CD4-positive, alpha-beta T cell (primary cell): ENCODE data around the gene IL1RAPL2. TPM values are rescaled to one million over a fixed set of nuclear protein-coding genes. Genes with fewer than 3 reads are reported as not detected.

Experiments used
- ATAC-seq: fragments of 200-7000 bp; cut with Tn5 transposase; one replicate; pipeline ENCODE4 v1.10.0; 2022; ENCODE audit warnings: mild to moderate bottlenecking; ENCODE audit not compliant: poor library complexity
- CTCF ChIA-PET: fragments of 350-600 bp; sonication (Branson Sonifier 250); formaldehyde crosslinking; loops from one replicate; lab custom pipeline; 2021; ENCODE audit warnings: antibody characterized with exemption, inconsistent platforms; lab: Charles Lee
- POLR2A ChIA-PET: fragments of 350-600 bp; sonication (Branson Sonifier 250); formaldehyde crosslinking; loops from one replicate; lab custom pipeline; 2021; ENCODE audit warnings: antibody characterized with exemption, inconsistent platforms; lab: Charles Lee
- DNase-seq, 14 experiments: peaks; one replicate each; pipeline ENCODE4 v3.0.0-alpha.2; 2013 to 2020; ENCODE audit warnings: mixed read lengths in 2 of 14
- H3K27ac ChIP-seq, 2 donors: one replicate each; pipeline versions ENCODE4 v1.5.1 to v1.7.0; 2013; ENCODE audit warnings: low read length in 2 of 2, low read depth in 1 of 2, mild to moderate bottlenecking in 1 of 2
- H3K27me3 ChIP-seq, 2 experiments: 1 replicate in 1 of 2; 2 replicates in 1 of 2; pipeline versions ENCODE4 v1.6.1 to v1.7.0; 2013; ENCODE audit warnings: low read length in 2 of 2, control low read depth in 1 of 2, mild to moderate bottlenecking in 1 of 2, moderate library complexity in 1 of 2; ENCODE audit not compliant: insufficient read depth in 2 of 2, control insufficient read depth in 1 of 2
- H3K36me3 ChIP-seq: one replicate; pipeline ENCODE4 v1.6.1; 2013; ENCODE audit warnings: low read length, control low read depth; ENCODE audit not compliant: insufficient read depth
- H3K4me1 ChIP-seq: one replicate; pipeline ENCODE4 v1.6.1; 2013; ENCODE audit warnings: low read length, control low read depth; ENCODE audit not compliant: insufficient read depth
- H3K4me3 ChIP-seq: one replicate; pipeline ENCODE4 v1.5.1; 2013; ENCODE audit warnings: mild to moderate bottlenecking, low read length, moderate library complexity
- H3K9me3 ChIP-seq, 2 experiments: 1 replicate in 1 of 2; 2 replicates in 1 of 2; pipeline versions ENCODE4 v1.6.1 to v1.7.0; 2013; ENCODE audit warnings: low read length in 2 of 2, mild to moderate bottlenecking in 2 of 2, control low read depth in 1 of 2, moderate library complexity in 1 of 2; ENCODE audit not compliant: control insufficient read depth in 1 of 2, insufficient read depth in 1 of 2
- H3K27ac Mint-ChIP-seq: one replicate; pipeline ENCODE4 v1.8.0; 2020; ENCODE audit warnings: mixed read lengths
- H3K27me3 Mint-ChIP-seq: one replicate; pipeline ENCODE4 v1.8.0; 2021; ENCODE audit warnings: mixed read lengths
- H3K36me3 Mint-ChIP-seq: one replicate; pipeline ENCODE4 v1.8.0; 2021; ENCODE audit warnings: low read depth, mixed read lengths
- H3K4me1 Mint-ChIP-seq: one replicate; pipeline ENCODE4 v1.8.0; 2021; ENCODE audit warnings: low read depth, mixed read lengths
- H3K4me3 Mint-ChIP-seq: one replicate; pipeline ENCODE4 v1.8.0; 2020; ENCODE audit warnings: mild to moderate bottlenecking, mixed read lengths
- H3K9me3 Mint-ChIP-seq: one replicate; pipeline ENCODE4 v1.8.0; 2020; ENCODE audit warnings: mixed read lengths
- CTCF ChIP-seq: fragments of 200-600 bp; IDR thresholded peaks from one replicate; pipeline ENCODE4 v1.8.0; 2022; ENCODE audit warnings: antibody characterized with exemption, mild to moderate bottlenecking
- intact Hi-C, 2 experiments: fragments of 100-400 bp; cut with DNase I in 1 of 2; cut with micrococcal nuclease in 1 of 2; formaldehyde crosslinking; loops; one replicate each; pipeline versions ENCODE4 v1.15.1 to v1.9.0; 2023 to 2025; cut with DNase I, micrococcal nuclease
- total RNA-seq, 174 experiments: library from RNA in 2 of 174; stranded (reverse) in 2 of 174; gene quantifications; one replicate each; pipeline ENCODE4 v1.2.3 and lab custom pipeline; 2021 to 2026

IL1RAPL2 gene
- total RNA-seq, 2 experiments from 2014 or later = not detected

GRCh38 chrX:105816517-105816916 lies 1250.5 kb downstream of the IL1RAPL2 start:
- DNase-seq (no peak), ATAC-seq (no peak)
- Mint-ChIP-seq H3K4me1 (no peaks in the 10 kb centered on the region), H3K9me3 (no peaks in the 10 kb centered on the region), H3K4me3 (no peak overlapping the region), H3K36me3 (no peaks in the 10 kb centered on the region), H3K27me3 (peaks cover 15% of the 10 kb centered on the region), H3K27ac (no peak overlapping the region)
- CTCF ChIA-PET = no interaction called here
- peaks cover 0 to 2% of the 10 kb centered on the region in 2 experiments for H3K9me3 ChIP-seq
- H3K4me3 ChIP-seq = no peak overlapping the region
- peaks cover 0 to 3% of the 10 kb centered on the region in 2 experiments for H3K27me3 ChIP-seq
- no peaks in the 10 kb centered on the region for H3K36me3 ChIP-seq
- intact Hi-C loops = no loop called here
- no peak for TF ChIP-seq CTCF
- H3K27ac ChIP-seq = no peak overlapping the region
- no peaks in the 10 kb centered on the region for H3K4me1 ChIP-seq
- POLR2A ChIA-PET = no interaction called here
